Heart right ventricle (tissue), 16 donors: ENCODE data around the gene TMEM202. TPM values are rescaled to one million over a fixed set of nuclear protein-coding genes. Genes with fewer than 3 reads are reported as not detected.
"Not testable (repeated sequence)": the region's sequence is repeated elsewhere in the genome, so short reads cannot be mapped to it uniquely, and the experiment has no call there.

ENCODE experiments used
- ATAC-seq, 8 donors: fragments of 200-7000 bp; cut with Tn5 transposase; one replicate each; pipeline ENCODE4 v1.9.1; 2020; ENCODE audit warnings: mild to moderate bottlenecking in 8 of 8, moderate library complexity in 8 of 8, moderate number of reproducible peaks in 1 of 8
- DNase-seq, 2 donors: peaks; one replicate each; pipeline ENCODE4 v3.0.0-alpha.2; 2020
- H3K27ac ChIP-seq, 10 donors: fragments of 200-600 bp; sonication (generic) in 2 of 10; one replicate each; pipeline versions ENCODE4 v1.5.0 to v1.8.0; 2020 to 2022; ENCODE audit warnings: mild to moderate bottlenecking in 3 of 10
- H3K27me3 ChIP-seq, 7 donors: fragments of 200-600 bp; one replicate each; pipeline ENCODE4 v1.8.0; 2021 to 2022; ENCODE audit warnings: mild to moderate bottlenecking in 2 of 7
- H3K36me3 ChIP-seq, 9 donors: fragments of 200-600 bp; sonication (generic) in 1 of 9; one replicate each; pipeline versions ENCODE4 v1.5.0 to v1.8.0; 2020 to 2022; ENCODE audit warnings: mild to moderate bottlenecking in 2 of 9
- H3K4me1 ChIP-seq, 9 donors: fragments of 200-600 bp; sonication (generic) in 1 of 9; one replicate each; pipeline versions ENCODE4 v1.5.0 to v1.8.0; 2020 to 2022; ENCODE audit warnings: mild to moderate bottlenecking in 4 of 9
- H3K4me3 ChIP-seq, 10 donors: fragments of 200-600 bp; sonication (generic) in 2 of 10; one replicate each; pipeline versions ENCODE4 v1.5.0 to v1.8.0; 2020 to 2022; ENCODE audit warnings: mild to moderate bottlenecking in 7 of 10, moderate library complexity in 2 of 10
- H3K9me3 ChIP-seq, 11 donors: fragments of 200-600 bp in 10 of 11; sonication (generic) in 2 of 11; one replicate each; pipeline versions ENCODE4 v1.5.0 to v1.8.0; 2013 to 2022; ENCODE audit warnings: mild to moderate bottlenecking in 2 of 11, control low read depth in 1 of 11, moderate library complexity in 1 of 11
- CTCF ChIP-seq, 9 donors: fragments of 200-600 bp; sonication (generic) in 2 of 9; IDR thresholded peaks; one replicate each; pipeline versions ENCODE4 v1.5.0 to v1.8.0; 2021 to 2022; ENCODE audit warnings: antibody characterized with exemption in 9 of 9, mild to moderate bottlenecking in 5 of 9, moderate library complexity in 1 of 9
- WGBS, 2 donors: extraction: QIAGEN DNeasy Blood & Tissue Kit; methylation state at CpG; one replicate each; pipeline ENCODE4 v1.1.7; 2013; ENCODE audit warnings: inconsistent platforms in 1 of 2; 5-methylcytosine and 5-hydroxymethylcytosine counted together
- intact Hi-C, 10 donors: fragments of 100-400 bp; cut with DNase I; formaldehyde crosslinking; loops; one replicate each; pipeline versions ENCODE4 v1.11.1 to v1.14.2; 2022
- polyA plus RNA-seq, 2 donors: library from polyadenylated mRNA; stranded (reverse); fragments of 200-250 nt; gene quantifications; one replicate each; pipeline ENCODE4 v1.2.3, GENCODE V29; 2013
- total RNA-seq, 10 donors: library from RNA; stranded (reverse); fragmentation: NEBNext Ultra II Directional in 3 of 10; extraction: Animal tissue kit (Norgen Biotek cat#: 25700) in 3 of 10; gene quantifications; one replicate each; pipeline versions ENCODE4 v1.2.1 to v1.2.4, GENCODE V29; 2021 to 2023
- donor health status: Arrhythmogenic right ventricular cardiomyopathy.
- donor health status: ischemic (EF 13 %, LVEDD 7.1; RV severe dilation, severe dysfunction).
- donor health status: healthy with polysubstance abuse.
- donor health status: DM: no; HTN: yes; CAD: no.
- donor health status: DM: no; HTN: no; CAD: no.
- donor health status: ischemic (EF 25% LVEDD 6.9; RV normal size, moderate dysfunction).
- donor health status: ischemic (EF 25% LVEDD 5.7; RV mildly dilated, moderate dysfunction).
- donor health status: healthy.
- donor health status: DM: yes; HTN: yes; CAD: no.
- donor health status: Ischemic cardiomyopathy.
- donor health status: ischemic (EF 35%, LVEDD 5.7; RV mildly dilated, moderate dysfunction).
- donor health status: nonischemic (EF 11% LVEDD 7.7; RV severe dilation, severe dysfunction).
- donor health status: DM: yes; HTN: yes; CAD: no.
- donor health status: PGD.
- donor health status: ischemic (EF 29% LVEDD 5.4; RV normal size, mild dysfunction).
- donor health status: nonischemic (EF 23%, LVEDD 6.1; RV moderate dilation, normal function).

TMEM202 gene
- total and polyA plus RNA-seq, 12 donors, result not detected

DNA sequence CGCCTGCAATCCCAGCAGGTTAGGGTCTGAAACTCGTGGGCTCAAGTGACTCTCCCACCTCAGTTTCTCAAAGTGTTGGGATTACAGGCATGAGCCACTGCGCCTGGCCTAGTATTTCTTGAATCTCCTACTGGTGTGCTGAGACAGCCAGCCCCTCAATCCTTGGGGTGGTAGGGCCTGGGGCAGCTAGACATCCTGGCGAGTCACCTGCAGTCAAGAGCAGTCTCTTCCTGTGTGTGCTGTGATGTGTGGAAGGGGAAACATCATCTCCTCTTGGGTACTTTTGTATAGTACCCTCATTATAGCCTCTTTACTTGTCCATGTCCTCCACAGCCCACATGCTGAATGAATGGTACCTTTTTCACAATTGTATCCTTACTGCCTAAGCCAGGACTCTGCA is 17.4 kb upstream of the TMEM202 start:
- Histone ChIP-seq H3K27me3 (peaks cover 0 to 26% (median 5%) of the 10 kb centered on the region in 7 donors), H3K36me3 (no peaks in the 10 kb centered on the region), H3K27ac (no peak overlapping the region), H3K4me3 (no peak overlapping the region), H3K4me1 (peaks cover 4 to 27% (median 15%) of the 10 kb centered on the region in 9 donors), H3K9me3 (no peaks in the 10 kb centered on the region)
- TF ChIP-seq CTCF (IDR thresholded peaks at IDR 0.05), result no peak
- ATAC-seq (no peak), DNase-seq (no peak)
- intact Hi-C loops, result loop anchor here in 1 of 10 donors (10.0 kb wide), 1 partner anchor 84 kb away; no protein-coding TSS in a partner anchor
- WGBS, 2 donors, result 74 to 76% methylated on average over 4 of the region's 4 CpGs

DNA sequence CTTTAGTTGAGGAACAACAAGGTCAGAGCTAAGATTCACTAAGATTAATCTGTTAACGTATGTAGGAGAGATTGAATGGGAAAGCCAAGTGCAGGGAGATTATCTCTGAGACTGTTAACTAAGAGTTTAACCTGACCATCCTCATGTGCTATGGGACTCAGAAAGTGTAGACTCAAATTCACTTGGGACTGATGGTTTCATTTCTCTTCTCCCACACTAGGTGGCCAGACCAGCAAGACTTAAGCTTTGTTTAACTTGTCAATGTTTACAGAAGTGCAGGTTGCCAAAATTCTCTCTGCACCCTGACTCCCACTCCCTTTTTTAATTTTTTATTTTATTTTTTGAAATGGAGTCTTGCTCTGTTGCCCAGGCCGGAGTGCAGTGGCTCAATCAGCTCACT is 16.0 kb upstream of the TMEM202 start:
- H3K9me3 ChIP-seq, result no peaks in the 10 kb centered on the region
- peaks cover 0 to 18% (median 6%) of the 10 kb centered on the region in 9 donors for H3K4me1 ChIP-seq
- 72 to 77% methylated on average over 2 of the region's 2 CpGs for WGBS, 2 donors
- intact Hi-C loops, result loop anchor here in 1 of 10 donors (10.0 kb wide), 1 partner anchor 83 kb away; no protein-coding TSS in a partner anchor
- ATAC-seq (no peak), DNase-seq (no peak)
- peak in 2 of 9 donors; percentile 10 to 21 for TF ChIP-seq CTCF (IDR thresholded peaks at IDR 0.05)
- no peaks in the 10 kb centered on the region for H3K36me3 ChIP-seq
- H3K27me3 ChIP-seq, result peaks cover 0 to 35% (median 7%) of the 10 kb centered on the region in 7 donors
- H3K4me3 ChIP-seq, result no peak overlapping the region
- H3K27ac ChIP-seq, result no peak overlapping the region

DNA sequence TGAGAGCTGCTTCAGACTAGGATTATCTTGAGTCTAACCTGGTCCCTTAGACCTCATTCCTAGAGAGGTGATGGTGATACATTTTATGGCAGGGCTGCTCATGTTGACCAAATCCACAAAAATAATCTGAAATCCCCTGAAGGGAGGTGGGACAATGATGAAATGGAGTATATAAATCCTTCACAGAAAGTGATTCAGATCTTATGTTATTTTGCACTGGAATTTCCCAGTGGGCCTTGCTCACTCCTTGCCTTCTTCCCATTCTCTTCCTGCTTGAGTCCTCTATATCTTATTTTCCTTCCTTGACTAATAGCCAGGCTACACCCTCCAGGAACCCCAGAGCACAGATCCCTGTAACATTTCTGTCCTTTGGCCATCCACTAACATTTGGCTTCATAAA is 10.4 kb upstream of the TMEM202 start:
- Histone ChIP-seq H3K27me3 (peaks cover 0 to 51% (median 7%) of the 10 kb centered on the region in 7 donors), H3K27ac (no peak overlapping the region), H3K4me1 (no peaks in the 10 kb centered on the region), H3K36me3 (no peaks in the 10 kb centered on the region), H3K4me3 (no peak overlapping the region), H3K9me3 (no peaks in the 10 kb centered on the region)
- no peak for DNase-seq
- intact Hi-C loops, result loop anchor here in 1 of 10 donors (10.0 kb wide), 1 partner anchor 77 kb away; no protein-coding TSS in a partner anchor
- no peak for ATAC-seq
- no peak for TF ChIP-seq CTCF (IDR thresholded peaks at IDR 0.05)

GRCh38 chr15:72389231-72389630 is 8.9 kb upstream of the TMEM202 start:
- no peak for DNase-seq
- WGBS, 2 donors, result 48 to 50% methylated on average over 3 of the region's 3 CpGs
- no peak for ATAC-seq
- H3K9me3 ChIP-seq, result no peaks in the 10 kb centered on the region
- no peaks in the 10 kb centered on the region for H3K36me3 ChIP-seq
- no peak overlapping the region for H3K27ac ChIP-seq
- no peaks in the 10 kb centered on the region for H3K4me1 ChIP-seq
- intact Hi-C loops, result loop anchor here in 1 of 10 donors (10.0 kb wide), 1 partner anchor 76 kb away; no protein-coding TSS in a partner anchor
- TF ChIP-seq CTCF (IDR thresholded peaks at IDR 0.05), result no peak
- H3K27me3 ChIP-seq, result peaks cover 0 to 45% (median 9%) of the 10 kb centered on the region in 7 donors
- H3K4me3 ChIP-seq, result no peak overlapping the region

DNA sequence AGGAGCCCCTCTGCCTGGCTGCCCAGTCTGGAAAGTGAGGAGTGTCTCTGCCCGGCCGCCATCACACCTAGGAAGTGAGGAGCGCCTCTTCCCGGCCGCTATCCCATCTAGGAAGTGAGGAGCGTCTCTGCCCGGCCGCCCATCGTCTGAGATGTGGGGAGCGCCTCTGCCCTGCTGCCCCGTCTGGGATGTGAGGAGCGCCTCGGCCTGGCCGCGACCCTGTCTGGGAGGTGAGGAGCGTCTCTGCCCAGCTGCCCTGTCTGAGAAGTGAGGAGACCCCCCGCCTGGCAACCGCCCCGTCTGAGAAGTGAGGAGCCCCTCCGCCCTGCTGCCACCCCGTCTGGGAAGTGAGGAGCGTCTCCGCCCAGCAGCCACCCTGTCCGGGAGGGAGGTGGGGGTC is 1.8 kb upstream of the TMEM202 start:
- H3K36me3 ChIP-seq, H3K9me3 ChIP-seq, ATAC-seq, intact Hi-C loops, DNase-seq, H3K27ac ChIP-seq, H3K4me3 ChIP-seq: not testable (repeated sequence)
- 93 to 95% methylated on average over 7 to 24 of the region's 24 CpGs for WGBS, 2 donors
- Histone ChIP-seq H3K27me3 (peaks cover 0 to 19% (median 5%) of the 10 kb centered on the region in 7 donors), H3K4me1 (peaks cover 0 to 10% (median 0%) of the 10 kb centered on the region in 9 donors)
